Nephron (organoid): Measurements from ENCODE around the gene CCDC106.
A peak's percentile ranks its signal among the peaks of the same experiment; 100 is the strongest.

ENCODE experiments used
- H3K27ac Mint-ChIP-seq, 3 experiments: 2 replicates each; pipeline ENCODE4 v1.8.0; 2020; ENCODE audit warnings: mixed read lengths in 3 of 3, mild to moderate bottlenecking in 2 of 3, moderate library complexity in 1 of 3
- H3K27me3 Mint-ChIP-seq: 2 replicates; pipeline ENCODE4 v1.8.0; 2021; ENCODE audit warnings: low read depth, mild to moderate bottlenecking, moderate library complexity, mixed read lengths
- H3K36me3 Mint-ChIP-seq: 2 replicates; pipeline ENCODE4 v1.8.0; 2020; ENCODE audit warnings: low read depth, mixed read lengths
- H3K4me1 Mint-ChIP-seq: 2 replicates; pipeline ENCODE4 v1.8.0; 2020; ENCODE audit warnings: mixed read lengths
- H3K4me3 Mint-ChIP-seq, 3 experiments: 2 replicates each; pipeline ENCODE4 v1.8.0; 2020; ENCODE audit warnings: mild to moderate bottlenecking in 3 of 3, mixed read lengths in 3 of 3, moderate library complexity in 2 of 3
- H3K9me3 Mint-ChIP-seq: 2 replicates; pipeline ENCODE4 v1.8.0; 2020; ENCODE audit warnings: mixed read lengths
- CTCF ChIP-seq, 3 experiments: fragments of 200-600 bp; sonication (generic); IDR thresholded peaks; one replicate each; pipeline ENCODE4 v1.5.0; 2021; ENCODE audit warnings: antibody characterized with exemption in 3 of 3; ENCODE audit not compliant: unreplicated experiment in 3 of 3

Gene CCDC106

GRCh38 chr19:55621673-55622231 is 26.3 kb upstream of the CCDC106 start:
- H3K9me3 Mint-ChIP-seq: no peaks in the 10 kb centered on the region
- H3K27me3 Mint-ChIP-seq: no peaks in the 10 kb centered on the region
- no peak for TF ChIP-seq CTCF (IDR thresholded peaks at IDR 0.05; ENCODE audit: unreplicated experiment in 3 of 3)
- no peak overlapping the region for H3K27ac Mint-ChIP-seq
- H3K4me3 Mint-ChIP-seq: no peak overlapping the region
- H3K4me1 Mint-ChIP-seq: peaks cover 18% of the 10 kb centered on the region
- H3K36me3 Mint-ChIP-seq: peaks cover 27% of the 10 kb centered on the region

DNA sequence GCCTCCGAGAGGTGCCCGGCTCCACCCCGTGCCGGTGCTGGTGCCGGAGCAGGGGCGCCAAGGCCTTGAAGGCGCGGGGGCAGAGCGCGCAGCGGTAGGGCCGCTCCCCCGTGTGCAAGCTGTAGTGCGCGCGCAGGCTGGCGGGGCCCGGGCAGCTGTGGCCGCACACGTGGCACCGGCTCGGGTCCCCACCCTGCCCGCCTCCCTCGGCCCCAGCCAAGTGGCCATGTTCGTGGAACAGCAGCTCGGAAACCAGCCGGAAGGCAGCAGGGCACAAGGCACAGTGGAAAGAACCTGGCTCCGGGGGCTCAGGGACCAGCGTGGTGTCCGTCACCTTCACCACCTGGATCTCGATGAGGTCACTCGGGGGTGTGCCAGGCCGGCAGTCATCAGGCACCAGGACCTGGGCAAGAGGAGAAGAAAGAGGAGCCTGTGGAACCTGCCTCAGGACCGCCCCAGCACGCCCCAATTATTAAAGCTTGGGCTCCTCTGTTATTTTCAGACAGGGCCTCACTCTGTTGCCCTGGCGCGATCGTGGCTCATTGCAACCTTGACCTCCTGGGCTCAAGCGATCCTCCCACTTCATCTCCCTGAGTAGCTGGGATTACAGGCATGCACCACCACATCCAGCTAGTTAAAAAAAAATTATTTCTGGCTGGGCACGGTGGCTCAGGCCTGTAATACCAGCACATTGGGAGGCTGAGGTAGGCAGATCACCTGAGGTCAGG is 25.6 kb upstream of the CCDC106 start:
- no peak for TF ChIP-seq CTCF (IDR thresholded peaks at IDR 0.05; ENCODE audit: unreplicated experiment in 3 of 3)
- no peaks in the 10 kb centered on the region for H3K9me3 Mint-ChIP-seq
- H3K4me3 Mint-ChIP-seq: no peak overlapping the region
- peaks cover 18% of the 10 kb centered on the region for H3K4me1 Mint-ChIP-seq
- peaks cover 20% of the 10 kb centered on the region for H3K36me3 Mint-ChIP-seq
- no peak overlapping the region for H3K27ac Mint-ChIP-seq
- no peaks in the 10 kb centered on the region for H3K27me3 Mint-ChIP-seq

DNA sequence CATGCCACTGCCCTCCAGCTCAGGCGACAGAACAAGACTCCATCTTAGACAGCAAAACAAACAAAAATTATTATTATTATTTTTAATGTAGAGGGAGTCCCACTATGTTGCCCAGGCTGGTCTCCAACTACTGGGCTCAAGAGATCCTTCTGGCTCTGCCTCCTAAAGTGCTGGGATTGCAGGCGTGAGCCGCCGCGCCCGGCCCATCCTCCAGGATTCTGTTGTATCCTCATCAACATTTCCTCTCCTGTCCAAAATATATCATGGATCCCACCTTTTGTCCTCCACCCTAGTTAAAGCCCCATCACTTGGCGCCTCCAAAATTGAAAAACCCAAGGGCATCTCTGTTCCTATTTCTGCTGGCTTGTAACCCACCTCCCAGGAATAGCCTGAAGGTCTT is 24.9 kb upstream of the CCDC106 start:
- Mint-ChIP-seq H3K27me3 (no peaks in the 10 kb centered on the region), H3K27ac (peak overlapping the region; percentile 96 to 99 (median 98)), H3K9me3 (no peaks in the 10 kb centered on the region), H3K4me1 (peaks cover 18% of the 10 kb centered on the region), H3K4me3 (peak overlapping the region; percentile 91 to 94 (median 93)), H3K36me3 (peaks cover 16% of the 10 kb centered on the region)
- no peak for TF ChIP-seq CTCF (IDR thresholded peaks at IDR 0.05; ENCODE audit: unreplicated experiment in 3 of 3)

DNA sequence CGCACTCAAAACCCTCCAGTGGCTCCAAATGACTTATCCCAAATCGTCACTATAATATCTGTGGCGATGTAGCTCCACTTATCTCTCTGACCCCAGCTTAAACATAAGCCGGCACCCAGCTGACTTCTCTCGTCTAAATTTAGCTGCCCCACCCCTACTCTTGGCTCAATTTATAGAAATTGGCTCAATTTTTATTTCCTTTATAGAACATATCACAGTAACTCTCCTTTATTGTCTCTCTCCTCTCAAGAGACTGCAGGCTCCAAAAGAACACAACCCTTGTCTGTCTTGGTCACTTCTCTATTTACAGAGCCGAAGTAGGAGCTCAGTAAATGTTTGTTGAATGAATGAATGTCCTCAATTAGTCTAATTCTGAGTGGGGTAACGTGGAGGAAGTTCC is 24.5 kb upstream of the CCDC106 start:
- H3K9me3 Mint-ChIP-seq: no peaks in the 10 kb centered on the region
- peaks cover 18% of the 10 kb centered on the region for H3K4me1 Mint-ChIP-seq
- TF ChIP-seq CTCF (IDR thresholded peaks at IDR 0.05; ENCODE audit: unreplicated experiment in 3 of 3): no peak
- H3K36me3 Mint-ChIP-seq: peaks cover 16% of the 10 kb centered on the region
- H3K27me3 Mint-ChIP-seq: no peaks in the 10 kb centered on the region
- H3K4me3 Mint-ChIP-seq: peak overlapping the region; percentile 91 to 94 (median 93)
- peak overlapping the region; percentile 96 to 99 (median 98) for H3K27ac Mint-ChIP-seq

GRCh38 chr19:55624109-55625003 is 23.7 kb upstream of the CCDC106 start, which contains the start of gene ZNF784:
ZNF784 (minus strand) TSS chr19:55624566; CDS start chr19:55624561, 5 bp downstream.
- peaks cover 18% of the 10 kb centered on the region for H3K4me1 Mint-ChIP-seq

More at GRCh38 chr19:55624109-55625003, 23.7 kb upstream of the CCDC106 start, which contains the start of gene ZNF784:
- Mint-ChIP-seq H3K9me3 (no peaks in the 10 kb centered on the region), H3K27ac (peak within 1 kb of the TSS; percentile 96 to 99 (median 98)), H3K4me3 (peak within 1 kb of the TSS; percentile 91 to 94 (median 93)), H3K27me3 (no peaks in the 10 kb centered on the region), H3K36me3 (peaks cover 16% of the 10 kb centered on the region)
- TF ChIP-seq CTCF (IDR thresholded peaks at IDR 0.05; ENCODE audit: unreplicated experiment in 3 of 3): no peak
